GM20000 (cell line): Measurements from ENCODE around the gene DZIP3.
"Not testable (repeated sequence)": the region's sequence is repeated elsewhere in the genome, so short reads cannot be mapped to it uniquely, and the experiment has no call there.

Experiments used
- DNase-seq: peaks from one replicate; pipeline ENCODE4 v3.0.0; 2012; ENCODE audit warnings: low spot score
- TF ChIP-seq, protein P1 (sequence below): IDR thresholded peaks from 2 replicates; pipeline ENCODE4 v1.5.1; 2012; ENCODE audit warnings: mild to moderate bottlenecking, control low read depth; ENCODE audit errors: extremely low read depth, missing control alignments

The DZIP3 gene

DNA sequence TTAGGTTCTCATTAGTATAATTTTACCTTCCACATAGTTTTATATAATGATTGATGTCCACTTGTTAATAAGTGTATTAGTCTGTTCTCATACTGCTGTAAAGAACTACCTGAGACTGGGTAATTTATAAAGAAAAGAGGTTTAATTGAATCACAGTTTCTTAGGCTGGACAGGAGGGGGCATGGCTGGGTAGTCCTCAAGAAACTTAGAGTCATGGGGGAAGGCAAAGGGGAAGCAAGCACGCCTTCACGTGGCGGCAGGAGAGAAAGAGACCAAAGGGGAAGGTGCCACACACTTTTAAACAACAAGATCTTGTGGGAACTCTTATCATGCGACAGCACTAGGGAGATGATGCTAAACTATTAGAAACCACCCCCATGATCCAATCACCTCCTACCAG lies 19.2 kb downstream of the DZIP3 start:
- DNase-seq: no peak
- TF ChIP-seq, protein P1, sequence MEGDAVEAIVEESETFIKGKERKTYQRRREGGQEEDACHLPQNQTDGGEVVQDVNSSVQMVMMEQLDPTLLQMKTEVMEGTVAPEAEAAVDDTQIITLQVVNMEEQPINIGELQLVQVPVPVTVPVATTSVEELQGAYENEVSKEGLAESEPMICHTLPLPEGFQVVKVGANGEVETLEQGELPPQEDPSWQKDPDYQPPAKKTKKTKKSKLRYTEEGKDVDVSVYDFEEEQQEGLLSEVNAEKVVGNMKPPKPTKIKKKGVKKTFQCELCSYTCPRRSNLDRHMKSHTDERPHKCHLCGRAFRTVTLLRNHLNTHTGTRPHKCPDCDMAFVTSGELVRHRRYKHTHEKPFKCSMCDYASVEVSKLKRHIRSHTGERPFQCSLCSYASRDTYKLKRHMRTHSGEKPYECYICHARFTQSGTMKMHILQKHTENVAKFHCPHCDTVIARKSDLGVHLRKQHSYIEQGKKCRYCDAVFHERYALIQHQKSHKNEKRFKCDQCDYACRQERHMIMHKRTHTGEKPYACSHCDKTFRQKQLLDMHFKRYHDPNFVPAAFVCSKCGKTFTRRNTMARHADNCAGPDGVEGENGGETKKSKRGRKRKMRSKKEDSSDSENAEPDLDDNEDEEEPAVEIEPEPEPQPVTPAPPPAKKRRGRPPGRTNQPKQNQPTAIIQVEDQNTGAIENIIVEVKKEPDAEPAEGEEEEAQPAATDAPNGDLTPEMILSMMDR: no peak

DNA sequence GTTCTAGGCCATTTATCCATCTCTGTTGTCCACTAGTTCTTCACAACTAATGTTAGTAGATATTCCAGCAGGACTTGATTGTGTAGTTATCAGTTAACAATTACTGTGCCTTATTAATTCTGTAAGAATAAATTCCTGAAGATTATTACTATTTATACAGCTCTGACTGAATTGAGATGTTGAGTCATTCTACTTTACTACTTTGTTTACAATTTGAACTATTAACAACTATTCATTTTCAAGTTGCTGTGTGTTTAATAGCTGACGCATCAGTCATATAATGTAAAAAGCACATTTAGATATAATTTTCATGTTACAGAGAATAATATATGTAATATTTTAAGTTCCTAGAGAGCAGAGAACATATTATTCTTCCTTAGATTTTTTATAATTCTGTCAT lies 21.1 kb downstream of the DZIP3 start:
- no peak for DNase-seq
- TF ChIP-seq, protein P1: no peak

- DNase-seq: not testable (repeated sequence)
These were observed 26.6 kb downstream of the DZIP3 start for GRCh38 chr3:108616090-108616489.

GRCh38 chr3:108620250-108620649 lies 30.7 kb downstream of the DZIP3 start:
- TF ChIP-seq, protein P1: no peak
- no peak for DNase-seq

DNA sequence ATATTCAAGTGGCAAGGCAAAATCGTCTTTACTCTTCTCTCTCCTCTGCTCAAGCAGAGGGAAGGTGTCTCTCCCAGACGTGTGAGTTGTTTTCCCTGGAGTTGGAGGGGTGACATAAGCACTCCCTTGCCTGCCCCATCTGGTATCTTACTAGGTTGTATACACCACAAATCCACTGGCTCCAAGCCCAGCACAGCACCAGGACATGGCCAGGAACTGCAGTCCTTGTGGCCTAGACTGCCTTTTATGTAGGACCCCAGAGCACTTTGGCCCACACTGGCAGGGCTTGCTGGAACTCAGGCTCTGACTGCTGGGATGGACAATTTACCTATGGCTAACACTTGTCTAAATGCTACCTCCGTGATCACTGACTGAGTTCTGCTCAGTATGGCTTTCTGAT lies 34.0 kb downstream of the DZIP3 start:
- TF ChIP-seq, protein P1: no peak
- DNase-seq: no peak

- TF ChIP-seq, protein P1: no peak
- DNase-seq: no peak
These were observed 40.5 kb downstream of the DZIP3 start for GRCh38 chr3:108629974-108630373.

GRCh38 chr3:108642526-108642925 lies 53.0 kb downstream of the DZIP3 start:
- DNase-seq: no peak
- TF ChIP-seq, protein P1: no peak

DNA sequence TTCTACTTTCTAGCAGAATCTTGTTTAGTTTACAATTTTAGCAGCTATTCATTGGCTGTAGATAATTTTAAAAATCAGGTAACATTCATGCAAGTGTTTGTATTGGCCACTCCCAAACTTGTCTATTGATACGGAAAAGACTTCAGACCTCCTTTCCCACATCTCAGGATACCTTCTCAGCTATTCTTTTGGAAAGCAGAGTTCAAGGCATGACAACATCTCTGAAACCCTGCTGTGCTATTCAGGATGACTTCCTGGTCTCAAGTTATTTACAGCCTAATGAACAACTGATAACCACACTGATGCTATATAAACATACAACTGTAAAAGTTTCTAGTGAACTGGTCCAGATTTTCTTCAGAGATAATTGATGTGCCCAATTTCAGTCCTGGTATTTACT lies 55.8 kb downstream of the DZIP3 start:
- no peak for DNase-seq
- TF ChIP-seq, protein P1: no peak

- DNase-seq: not testable (repeated sequence)
These were observed 66.1 kb downstream of the DZIP3 start for GRCh38 chr3:108655664-108656063.
